Lung (tissue), 12 donors: Measurements from ENCODE around the gene GEMIN2. TPM values are rescaled to one million over a fixed set of nuclear protein-coding genes. Genes with fewer than 3 reads are reported as not detected.
"Not testable (repeated sequence)": the region's sequence is repeated elsewhere in the genome, so short reads cannot be mapped to it uniquely, and the experiment has no call there.

Experiments used
- ATAC-seq: fragments of 200-7000 bp; cut with Tn5 transposase; one replicate; pipeline ENCODE4 v1.9.1; 2020; ENCODE audit warnings: moderate number of reproducible peaks; ENCODE audit not compliant: insufficient read depth, low FRiP score
- DNase-seq, 3 donors: peaks; one replicate each; pipeline ENCODE4 v3.0.0-alpha.2; 2013 to 2017
- H3K27ac ChIP-seq, 2 donors: one replicate each; pipeline ENCODE4 v1.5.1; 2013; ENCODE audit warnings: mild to moderate bottlenecking in 2 of 2, moderate library complexity in 2 of 2, control low read depth in 1 of 2, inconsistent platforms in 1 of 2, low read depth in 1 of 2, low read length in 1 of 2
- H3K27me3 ChIP-seq, 3 donors: one replicate each; pipeline ENCODE4 v1.5.1; 2013; ENCODE audit warnings: low read length in 2 of 3; ENCODE audit not compliant: control insufficient read depth in 3 of 3, insufficient read depth in 3 of 3
- H3K36me3 ChIP-seq, 4 donors: one replicate each; pipeline ENCODE4 v1.5.1; 2013; ENCODE audit warnings: low read length in 4 of 4, mild to moderate bottlenecking in 1 of 4, moderate library complexity in 1 of 4; ENCODE audit not compliant: control insufficient read depth in 4 of 4, insufficient read depth in 4 of 4
- H3K4me1 ChIP-seq, 5 donors: one replicate each; pipeline ENCODE4 v1.5.1; 2013; ENCODE audit warnings: low read length in 5 of 5, mild to moderate bottlenecking in 2 of 5, moderate library complexity in 1 of 5; ENCODE audit not compliant: control insufficient read depth in 5 of 5, insufficient read depth in 5 of 5
- H3K4me3 ChIP-seq: one replicate; pipeline ENCODE4 v1.5.1; 2013; ENCODE audit warnings: mild to moderate bottlenecking, control low read depth, moderate library complexity
- H3K9ac ChIP-seq, 2 donors: one replicate each; pipeline ENCODE4 v1.5.1; 2013; ENCODE audit warnings: low read length in 2 of 2, control low read depth in 1 of 2; ENCODE audit not compliant: insufficient read depth in 1 of 2
- H3K9me3 ChIP-seq, 4 donors: one replicate each; pipeline ENCODE4 v1.5.1; 2013; ENCODE audit warnings: low read length in 3 of 4, mild to moderate bottlenecking in 1 of 4, moderate library complexity in 1 of 4; ENCODE audit not compliant: control insufficient read depth in 4 of 4, insufficient read depth in 3 of 4
- WGBS, 2 donors: extraction: QIAGEN DNeasy Blood & Tissue Kit; methylation state at CpG; one replicate each; pipeline ENCODE4 v1.1.7; 2013; 5-methylcytosine and 5-hydroxymethylcytosine counted together
- polyA plus RNA-seq, 2 donors: library from polyadenylated mRNA; stranded (reverse); fragments of 200-250 nt; gene quantifications; one replicate each; pipeline ENCODE4 v1.2.1, GENCODE V29; 2013
- total RNA-seq, 2 donors: library from RNA; depleted of rRNA in 1 of 2; stranded (reverse); fragments of >200 nt in 1 of 2; gene quantifications; one replicate each; pipeline ENCODE4 v1.2.1, GENCODE V29; 2014 to 2021
- TF ChIP-seq, protein P1 (sequence below): IDR thresholded peaks from 2 replicates; pipeline ENCODE4 v1.5.1; 2012; ENCODE audit warnings: mild to moderate bottlenecking; ENCODE audit errors: control extremely low read depth, extremely low read depth
- donor health status: control.
- donor health status: control.
- donor health status: Bipolar disorder and iron deficiency.
- donor health status: healthy.
- donor health status: DM: yes; HTN: yes; CAD: no.

GEMIN2 gene
- total and polyA plus RNA-seq, 4 donors, result 7.3 to 19.8 (median 9.8) TPM

DNA sequence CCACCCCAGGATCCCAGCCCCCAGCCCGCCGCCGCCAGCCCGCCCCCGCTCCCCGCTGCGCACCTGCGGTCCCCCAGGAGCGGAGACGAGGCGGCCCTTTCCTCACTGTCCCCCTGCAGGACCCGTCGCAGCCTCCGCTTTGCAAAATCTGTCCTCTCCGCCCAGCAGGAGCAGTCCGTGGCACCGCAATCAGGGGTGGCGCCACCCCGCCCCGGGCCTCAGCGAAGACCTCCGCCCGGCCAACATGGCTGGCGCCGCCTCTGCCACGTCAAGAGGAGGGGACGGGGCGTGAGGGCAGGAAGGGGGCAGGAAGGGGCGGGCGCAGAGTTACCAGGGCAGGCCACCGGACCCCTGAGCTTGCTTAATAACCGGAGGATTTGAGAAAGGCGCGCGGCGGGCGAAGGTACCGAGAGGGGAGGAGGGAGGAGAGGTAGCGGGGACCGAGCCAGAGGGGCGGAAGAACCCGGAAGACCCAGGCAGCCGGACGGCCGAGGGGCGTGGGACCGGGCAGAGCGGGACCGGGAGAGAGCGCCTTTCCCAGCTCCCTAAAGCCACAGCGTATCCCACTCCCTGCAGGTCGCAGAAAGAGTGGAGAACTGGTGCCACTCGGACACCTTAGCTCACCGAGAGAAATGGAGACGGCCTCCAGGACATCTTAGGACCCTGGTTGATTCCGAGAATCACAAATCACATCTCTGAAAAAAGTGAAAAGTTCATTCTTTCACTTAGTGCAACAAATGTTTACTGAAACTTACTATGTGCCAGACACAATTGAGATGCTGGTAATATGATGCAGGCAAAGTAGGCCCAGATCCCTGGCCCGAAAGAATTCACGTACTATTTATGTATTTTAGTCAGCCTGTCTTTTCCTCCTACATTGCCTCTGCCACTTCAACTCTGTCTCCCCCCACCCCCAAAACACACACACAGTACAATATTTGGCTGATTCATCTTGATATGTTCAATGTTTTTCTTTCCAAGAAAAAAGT lies 10.9 kb upstream of the GEMIN2 start, which contains the start of gene SEC23A:
SEC23A (minus strand) TSS at position 267 of the 989 bp plus-strand sequence. CDS start 7,117 bp downstream, outside the sequence.
- ATAC-seq, result peak; percentile 95
- Histone ChIP-seq H3K36me3 (peaks cover 0 to 3% (median 0%) of the 10 kb centered on the region in 4 donors), H3K27me3 (no peaks in the 10 kb centered on the region), H3K9me3 (no peaks in the 10 kb centered on the region), H3K4me3 (peak within 1 kb of the TSS; percentile 89), H3K27ac (peak within 1 kb of the TSS; percentile 92 to 98), H3K4me1 (peaks cover 0 to 13% (median 8%) of the 10 kb centered on the region in 5 donors), H3K9ac (peak within 1 kb of the TSS; percentile 84 to 98)
- TF ChIP-seq, protein P1, sequence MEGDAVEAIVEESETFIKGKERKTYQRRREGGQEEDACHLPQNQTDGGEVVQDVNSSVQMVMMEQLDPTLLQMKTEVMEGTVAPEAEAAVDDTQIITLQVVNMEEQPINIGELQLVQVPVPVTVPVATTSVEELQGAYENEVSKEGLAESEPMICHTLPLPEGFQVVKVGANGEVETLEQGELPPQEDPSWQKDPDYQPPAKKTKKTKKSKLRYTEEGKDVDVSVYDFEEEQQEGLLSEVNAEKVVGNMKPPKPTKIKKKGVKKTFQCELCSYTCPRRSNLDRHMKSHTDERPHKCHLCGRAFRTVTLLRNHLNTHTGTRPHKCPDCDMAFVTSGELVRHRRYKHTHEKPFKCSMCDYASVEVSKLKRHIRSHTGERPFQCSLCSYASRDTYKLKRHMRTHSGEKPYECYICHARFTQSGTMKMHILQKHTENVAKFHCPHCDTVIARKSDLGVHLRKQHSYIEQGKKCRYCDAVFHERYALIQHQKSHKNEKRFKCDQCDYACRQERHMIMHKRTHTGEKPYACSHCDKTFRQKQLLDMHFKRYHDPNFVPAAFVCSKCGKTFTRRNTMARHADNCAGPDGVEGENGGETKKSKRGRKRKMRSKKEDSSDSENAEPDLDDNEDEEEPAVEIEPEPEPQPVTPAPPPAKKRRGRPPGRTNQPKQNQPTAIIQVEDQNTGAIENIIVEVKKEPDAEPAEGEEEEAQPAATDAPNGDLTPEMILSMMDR, result no peak
- DNase-seq, result peak; percentile 93 to 95 (median 94)
- 0% methylated on average over 52 to 58 of the region's 58 CpGs for WGBS, 2 donors

DNA sequence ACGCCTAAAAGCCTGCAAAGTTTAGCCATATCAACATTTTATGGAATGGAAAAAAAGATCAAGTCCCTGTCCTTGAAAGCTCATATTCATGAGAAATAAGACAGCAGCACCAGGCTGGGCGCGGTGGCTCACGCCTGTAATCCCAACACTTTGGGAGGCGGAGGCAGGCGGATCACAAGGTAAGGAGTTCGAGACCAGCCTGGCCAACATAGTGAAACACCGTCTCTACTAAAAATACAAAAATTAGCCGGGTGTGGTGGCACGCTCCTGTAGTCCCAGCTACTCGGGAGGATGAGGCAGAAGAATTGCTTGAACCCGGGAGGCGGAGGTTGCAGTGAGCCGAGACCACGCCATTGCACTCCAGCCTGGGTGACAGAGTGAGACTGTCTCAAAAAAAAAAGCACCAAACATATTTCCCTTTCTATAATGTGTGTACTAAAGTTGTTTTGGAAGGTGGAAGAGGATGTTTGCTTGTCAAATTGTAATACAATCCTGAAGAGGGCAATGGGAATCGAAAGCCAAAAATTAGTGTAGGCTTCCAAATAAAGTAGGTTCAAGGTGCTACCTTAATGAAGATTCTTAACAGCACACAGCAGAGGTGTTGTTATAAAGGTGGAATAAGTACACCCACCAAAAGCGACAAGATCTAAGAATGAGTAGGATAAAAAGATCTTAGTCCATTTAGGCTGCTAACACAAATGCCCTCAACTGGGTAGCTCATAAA lies 9.9 kb upstream of the GEMIN2 start:
- H3K27ac ChIP-seq, result peak overlapping the region in 1 of 2 donors; percentile 92
- not testable (repeated sequence) for H3K36me3 ChIP-seq, DNase-seq, H3K27me3 ChIP-seq, H3K4me3 ChIP-seq, H3K9me3 ChIP-seq, ATAC-seq
- 87 to 93% methylated on average over 17 of the region's 17 CpGs for WGBS, 2 donors
- H3K4me1 ChIP-seq, result peaks cover 0 to 13% (median 8%) of the 10 kb centered on the region in 5 donors
- peak overlapping the region; percentile 84 to 98 for H3K9ac ChIP-seq

DNA sequence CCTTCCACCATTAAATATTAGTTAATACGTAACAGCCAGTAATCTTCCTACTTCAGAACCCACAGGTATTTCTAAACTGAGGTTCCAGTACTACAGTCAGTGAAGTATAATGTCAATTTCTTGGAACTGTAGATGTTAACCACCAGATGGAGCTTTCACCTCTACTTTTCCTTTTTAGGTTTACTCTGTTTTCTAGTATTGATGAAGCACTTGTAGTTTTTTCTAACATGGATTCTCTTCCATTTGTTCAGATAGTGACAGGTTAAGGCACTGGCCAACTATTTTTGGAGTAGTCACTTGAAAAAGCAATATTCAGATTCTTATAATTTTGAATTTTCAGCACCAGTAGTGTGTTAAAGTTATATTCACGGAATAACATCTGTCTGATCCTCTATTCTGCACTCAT lies 6.5 kb upstream of the GEMIN2 start:
- H3K36me3 ChIP-seq, result peaks cover 0 to 3% (median 0%) of the 10 kb centered on the region in 4 donors
- DNase-seq (peak in 2 of 3 donors; percentile 45 to 71), ATAC-seq (no peak)
- H3K4me1 ChIP-seq, result peaks cover 0 to 10% (median 3%) of the 10 kb centered on the region in 5 donors
- 65 to 73% methylated on average over 2 of the region's 2 CpGs for WGBS, 2 donors
- H3K27me3 ChIP-seq, result no peaks in the 10 kb centered on the region
- H3K27ac ChIP-seq, result no peak overlapping the region
- TF ChIP-seq, protein P1, result no peak
- no peak overlapping the region for H3K4me3 ChIP-seq
- no peak overlapping the region for H3K9ac ChIP-seq
- H3K9me3 ChIP-seq, result no peaks in the 10 kb centered on the region
